ENCODE data around the gene OR1N2.

The OR1N2 gene, protein sequence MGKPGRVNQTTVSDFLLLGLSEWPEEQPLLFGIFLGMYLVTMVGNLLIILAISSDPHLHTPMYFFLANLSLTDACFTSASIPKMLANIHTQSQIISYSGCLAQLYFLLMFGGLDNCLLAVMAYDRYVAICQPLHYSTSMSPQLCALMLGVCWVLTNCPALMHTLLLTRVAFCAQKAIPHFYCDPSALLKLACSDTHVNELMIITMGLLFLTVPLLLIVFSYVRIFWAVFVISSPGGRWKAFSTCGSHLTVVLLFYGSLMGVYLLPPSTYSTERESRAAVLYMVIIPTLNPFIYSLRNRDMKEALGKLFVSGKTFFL

DNA sequence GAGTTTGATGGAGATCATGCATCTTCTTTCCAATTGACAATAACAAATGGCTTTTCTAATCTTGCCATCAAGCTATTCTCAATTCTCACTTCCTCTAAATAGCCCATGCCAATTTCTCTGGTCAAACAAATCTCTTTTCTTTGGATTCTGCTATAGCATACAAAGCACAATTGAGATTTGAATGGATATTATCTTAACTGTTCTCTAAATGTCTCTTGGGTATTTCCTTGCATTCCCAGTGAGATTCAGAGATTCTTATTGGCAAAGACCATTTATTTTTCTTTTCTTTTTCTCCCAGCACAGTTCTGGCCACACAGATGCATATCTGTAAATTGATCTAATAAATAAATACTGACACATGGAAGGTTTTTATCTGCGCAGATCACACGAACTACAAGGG lies at the start of gene OR1N2:
OR1N2 (plus strand) TSS at position 301 of the 400 bp plus-strand sequence. CDS start 100 bp downstream, outside the sequence.
- Histone ChIP-seq H3K9me3 (ENCODE audit: insufficient read depth, low read length, severe bottlenecking) (no peaks in the 10 kb centered on the region), H3K4me3 (ENCODE audit: low read depth in 1 of 2, low read length in 2 of 2) (no peak within 1 kb of the TSS)

DNA sequence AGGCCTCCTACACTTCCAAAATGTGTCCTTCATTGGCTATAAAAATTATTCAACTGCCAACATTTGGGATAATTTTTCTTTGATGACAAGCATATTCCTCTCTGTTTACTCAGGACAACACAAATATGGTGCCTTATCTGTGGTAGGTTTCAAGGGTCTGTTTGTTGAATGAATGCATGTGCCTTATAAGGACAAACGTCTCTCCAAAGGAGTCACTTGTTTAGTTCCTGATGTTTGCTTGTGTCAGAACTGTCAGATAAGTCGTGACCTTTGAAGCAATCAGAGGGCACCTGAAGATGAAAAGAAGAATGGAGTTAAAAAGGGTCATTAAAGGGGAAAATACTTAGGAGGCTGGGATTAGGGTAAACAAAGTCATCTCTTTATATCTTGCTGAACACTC lies 45.9 kb upstream of the OR1N2 start:
- H3K9me3 ChIP-seq (ENCODE audit: insufficient read depth, low read length, severe bottlenecking) = no peaks in the 10 kb centered on the region
- H2AFZ ChIP-seq (ENCODE audit: low read depth, low read length) = no peak overlapping the region
- no peaks in the 10 kb centered on the region for H3K27me3 ChIP-seq (ENCODE audit: insufficient read depth, low read length, poor library complexity)

More for the DNA sequence above, at the start of gene OR1N2:
- no peak within 1 kb of the TSS for H3K27ac ChIP-seq (ENCODE audit: low read length)
- H4K20me1 ChIP-seq (ENCODE audit: insufficient read depth, low read length) = no peaks in the 10 kb centered on the region
- no peak for DNase-seq
- no peaks in the 10 kb centered on the region for H3K4me1 ChIP-seq (ENCODE audit: insufficient read depth, low read length)
- no peak within 1 kb of the TSS for H3K9ac ChIP-seq (ENCODE audit: low read depth, low read length)
- no peak within 1 kb of the TSS for H2AFZ ChIP-seq (ENCODE audit: low read depth, low read length)
- no peaks in the 10 kb centered on the region for H3K36me3 ChIP-seq (ENCODE audit: insufficient read depth, low read length)
- H3K27me3 ChIP-seq (ENCODE audit: insufficient read depth, low read length, poor library complexity) = peaks cover 6% of the 10 kb centered on the region
- no peak for ATAC-seq (ENCODE audit: insufficient read depth, low read depth)
- no peaks in the 10 kb centered on the region for H3K79me2 ChIP-seq (ENCODE audit: insufficient read depth, low read length)
- TF ChIP-seq, protein P1, sequence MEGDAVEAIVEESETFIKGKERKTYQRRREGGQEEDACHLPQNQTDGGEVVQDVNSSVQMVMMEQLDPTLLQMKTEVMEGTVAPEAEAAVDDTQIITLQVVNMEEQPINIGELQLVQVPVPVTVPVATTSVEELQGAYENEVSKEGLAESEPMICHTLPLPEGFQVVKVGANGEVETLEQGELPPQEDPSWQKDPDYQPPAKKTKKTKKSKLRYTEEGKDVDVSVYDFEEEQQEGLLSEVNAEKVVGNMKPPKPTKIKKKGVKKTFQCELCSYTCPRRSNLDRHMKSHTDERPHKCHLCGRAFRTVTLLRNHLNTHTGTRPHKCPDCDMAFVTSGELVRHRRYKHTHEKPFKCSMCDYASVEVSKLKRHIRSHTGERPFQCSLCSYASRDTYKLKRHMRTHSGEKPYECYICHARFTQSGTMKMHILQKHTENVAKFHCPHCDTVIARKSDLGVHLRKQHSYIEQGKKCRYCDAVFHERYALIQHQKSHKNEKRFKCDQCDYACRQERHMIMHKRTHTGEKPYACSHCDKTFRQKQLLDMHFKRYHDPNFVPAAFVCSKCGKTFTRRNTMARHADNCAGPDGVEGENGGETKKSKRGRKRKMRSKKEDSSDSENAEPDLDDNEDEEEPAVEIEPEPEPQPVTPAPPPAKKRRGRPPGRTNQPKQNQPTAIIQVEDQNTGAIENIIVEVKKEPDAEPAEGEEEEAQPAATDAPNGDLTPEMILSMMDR (IDR thresholded peaks at IDR 0.05; ENCODE audit: borderline replicate concordance, extremely low read depth, low read length, poor library complexity, severe bottlenecking) = no peak
- TF ChIP-seq EZH2 (IDR thresholded peaks at IDR 0.05; ENCODE audit: borderline replicate concordance, low read depth, low read length, severe bottlenecking) = no peak
- no peak within 1 kb of the TSS for H3K4me2 ChIP-seq (ENCODE audit: insufficient read depth, low read length)

DNA sequence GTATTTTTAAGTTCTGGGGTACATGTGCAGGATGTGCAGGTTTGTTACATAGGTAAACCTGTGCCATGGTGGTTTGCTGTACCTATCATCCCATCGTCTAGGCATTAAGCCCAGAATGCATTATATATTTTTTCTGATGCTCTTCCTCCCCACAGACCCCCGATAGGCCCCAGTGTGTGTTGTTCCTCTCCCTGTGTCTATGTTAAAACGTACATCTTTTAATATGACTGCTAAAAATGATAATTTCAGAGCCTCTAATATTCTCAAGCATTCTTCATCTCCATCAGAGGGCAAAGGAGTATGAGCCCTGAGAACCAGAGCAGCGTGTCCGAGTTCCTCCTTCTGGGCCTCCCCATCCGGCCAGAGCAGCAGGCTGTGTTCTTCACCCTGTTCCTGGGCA lies 42.4 kb upstream of the OR1N2 start, which contains the start of gene OR1J2:
OR1J2 (plus strand) TSS at position 301 of the 400 bp plus-strand sequence; CDS start at position 301, 0 bp downstream.
- H4K20me1 ChIP-seq (ENCODE audit: insufficient read depth, low read length) = no peaks in the 10 kb centered on the region
- H3K36me3 ChIP-seq (ENCODE audit: insufficient read depth, low read length) = no peaks in the 10 kb centered on the region
- no peak within 1 kb of the TSS for H3K27ac ChIP-seq (ENCODE audit: low read length)
- no peak for DNase-seq
- H3K4me1 ChIP-seq (ENCODE audit: insufficient read depth, low read length) = no peaks in the 10 kb centered on the region
- no peak within 1 kb of the TSS for H3K4me3 ChIP-seq (ENCODE audit: low read depth in 1 of 2, low read length in 2 of 2)
- no peak within 1 kb of the TSS for H3K9ac ChIP-seq (ENCODE audit: low read depth, low read length)
- TF ChIP-seq, protein P1 (IDR thresholded peaks at IDR 0.05; ENCODE audit: borderline replicate concordance, extremely low read depth, low read length, poor library complexity, severe bottlenecking) = no peak
- TF ChIP-seq EZH2 (IDR thresholded peaks at IDR 0.05; ENCODE audit: borderline replicate concordance, low read depth, low read length, severe bottlenecking) = no peak
- H3K4me2 ChIP-seq (ENCODE audit: insufficient read depth, low read length) = no peak within 1 kb of the TSS
- H3K9me3 ChIP-seq (ENCODE audit: insufficient read depth, low read length, severe bottlenecking) = no peaks in the 10 kb centered on the region
- ATAC-seq (ENCODE audit: insufficient read depth, low read depth) = no peak
- H3K27me3 ChIP-seq (ENCODE audit: insufficient read depth, low read length, poor library complexity) = no peaks in the 10 kb centered on the region
- no peak within 1 kb of the TSS for H2AFZ ChIP-seq (ENCODE audit: low read depth, low read length)
- H3K79me2 ChIP-seq (ENCODE audit: insufficient read depth, low read length) = no peaks in the 10 kb centered on the region

More for the DNA sequence above, 45.9 kb upstream of the OR1N2 start:
- H3K36me3 ChIP-seq (ENCODE audit: insufficient read depth, low read length) = no peaks in the 10 kb centered on the region
- H3K79me2 ChIP-seq (ENCODE audit: insufficient read depth, low read length) = no peaks in the 10 kb centered on the region
- TF ChIP-seq, protein P1 (IDR thresholded peaks at IDR 0.05; ENCODE audit: borderline replicate concordance, extremely low read depth, low read length, poor library complexity, severe bottlenecking) = no peak
- no peak for TF ChIP-seq EZH2 (IDR thresholded peaks at IDR 0.05; ENCODE audit: borderline replicate concordance, low read depth, low read length, severe bottlenecking)
- no peak for DNase-seq
- H3K4me2 ChIP-seq (ENCODE audit: insufficient read depth, low read length) = no peak overlapping the region
- H3K27ac ChIP-seq (ENCODE audit: low read length) = no peak overlapping the region
- H3K9ac ChIP-seq (ENCODE audit: low read depth, low read length) = no peak overlapping the region
- no peaks in the 10 kb centered on the region for H4K20me1 ChIP-seq (ENCODE audit: insufficient read depth, low read length)
- H3K4me3 ChIP-seq (ENCODE audit: low read depth in 1 of 2, low read length in 2 of 2) = no peak overlapping the region
- no peak for ATAC-seq (ENCODE audit: insufficient read depth, low read depth)
- no peaks in the 10 kb centered on the region for H3K4me1 ChIP-seq (ENCODE audit: insufficient read depth, low read length)

Data from DND-41 (cell line).